ENCODE results near the gene SEL1L.
"Not testable (repeated sequence)": the region's sequence is repeated elsewhere in the genome, so short reads cannot be mapped to it uniquely, and the experiment has no call there.

The SEL1L gene

DNA sequence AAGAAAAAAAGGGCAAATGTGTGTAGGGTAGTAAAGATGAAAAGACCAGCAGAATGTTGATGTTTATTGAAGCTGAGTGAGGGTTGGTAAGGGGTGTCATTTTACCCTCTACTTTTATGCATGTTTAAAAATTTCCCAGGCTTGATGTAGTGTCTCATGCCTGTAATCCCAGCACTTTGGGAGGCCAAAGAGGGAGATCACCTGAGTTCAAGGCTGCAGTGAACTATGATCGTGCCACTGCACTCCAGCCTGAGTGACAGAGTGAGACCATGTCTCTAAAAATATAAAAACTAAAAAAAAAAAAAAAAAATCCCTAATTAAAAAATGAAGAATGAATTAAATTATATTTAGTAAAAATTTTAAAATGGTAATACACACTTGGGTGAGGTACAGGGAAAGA is 8.5 kb downstream of the SEL1L start:
- DNase-seq (ENCODE audit: low spot score) = no peak

DNA sequence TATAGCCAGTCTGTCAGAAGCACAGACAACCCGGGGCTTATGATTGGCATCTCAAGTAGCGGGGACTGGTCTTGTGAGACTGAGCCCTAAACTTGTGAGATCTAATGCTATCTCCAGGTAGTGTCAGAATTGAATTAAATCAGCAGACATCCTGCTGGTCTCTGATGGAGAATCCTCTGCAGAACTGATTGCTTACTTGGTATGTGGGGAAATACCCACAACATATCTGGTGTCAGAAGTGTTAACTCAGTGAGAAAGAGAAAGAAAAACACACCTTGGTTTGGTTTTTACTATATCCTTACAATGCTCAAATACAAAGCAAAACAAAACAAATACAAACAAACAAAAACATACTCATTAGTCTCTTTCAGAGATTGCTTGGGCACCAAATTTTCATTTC is 10.0 kb downstream of the SEL1L start:
- no peak for DNase-seq (ENCODE audit: low spot score)

DNA sequence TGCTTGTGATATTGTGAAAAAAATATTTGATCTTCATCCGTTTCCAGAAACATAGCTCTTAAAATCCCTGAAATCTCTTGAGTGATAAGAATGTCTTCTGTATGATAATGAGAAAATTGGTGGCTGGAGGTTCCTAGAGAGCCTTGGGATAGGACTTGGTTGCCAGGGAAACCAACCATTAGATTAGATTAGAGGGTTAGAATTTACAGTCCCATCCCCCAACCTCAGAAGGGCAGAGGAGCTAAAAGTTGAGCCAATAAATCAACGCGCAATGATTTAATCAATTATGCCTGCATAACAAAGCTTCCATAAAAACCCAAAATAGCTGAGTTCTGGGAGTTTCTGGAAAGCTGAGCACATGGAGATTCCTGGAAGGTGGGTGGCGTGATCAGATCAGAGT is 10.6 kb downstream of the SEL1L start:
- no peak for DNase-seq (ENCODE audit: low spot score)

DNA sequence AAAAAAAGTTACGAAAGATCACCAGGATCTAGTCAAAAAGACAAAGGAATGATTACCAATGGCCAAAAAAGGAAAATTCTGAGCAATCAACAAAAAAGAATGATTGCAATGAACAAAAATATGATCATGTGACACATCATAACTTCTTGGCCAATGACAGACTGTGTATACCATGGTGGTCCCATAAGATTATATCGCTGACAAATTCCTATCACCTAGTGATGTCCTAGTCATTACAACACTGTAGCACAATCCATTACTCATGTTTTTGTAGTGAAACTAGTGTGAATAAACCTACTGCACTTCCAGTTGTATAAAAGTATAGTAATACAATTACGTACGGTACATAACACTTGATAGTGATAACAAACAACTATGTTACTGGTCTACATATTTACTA is 12.3 kb downstream of the SEL1L start:
- no peak for DNase-seq (ENCODE audit: low spot score)

DNA sequence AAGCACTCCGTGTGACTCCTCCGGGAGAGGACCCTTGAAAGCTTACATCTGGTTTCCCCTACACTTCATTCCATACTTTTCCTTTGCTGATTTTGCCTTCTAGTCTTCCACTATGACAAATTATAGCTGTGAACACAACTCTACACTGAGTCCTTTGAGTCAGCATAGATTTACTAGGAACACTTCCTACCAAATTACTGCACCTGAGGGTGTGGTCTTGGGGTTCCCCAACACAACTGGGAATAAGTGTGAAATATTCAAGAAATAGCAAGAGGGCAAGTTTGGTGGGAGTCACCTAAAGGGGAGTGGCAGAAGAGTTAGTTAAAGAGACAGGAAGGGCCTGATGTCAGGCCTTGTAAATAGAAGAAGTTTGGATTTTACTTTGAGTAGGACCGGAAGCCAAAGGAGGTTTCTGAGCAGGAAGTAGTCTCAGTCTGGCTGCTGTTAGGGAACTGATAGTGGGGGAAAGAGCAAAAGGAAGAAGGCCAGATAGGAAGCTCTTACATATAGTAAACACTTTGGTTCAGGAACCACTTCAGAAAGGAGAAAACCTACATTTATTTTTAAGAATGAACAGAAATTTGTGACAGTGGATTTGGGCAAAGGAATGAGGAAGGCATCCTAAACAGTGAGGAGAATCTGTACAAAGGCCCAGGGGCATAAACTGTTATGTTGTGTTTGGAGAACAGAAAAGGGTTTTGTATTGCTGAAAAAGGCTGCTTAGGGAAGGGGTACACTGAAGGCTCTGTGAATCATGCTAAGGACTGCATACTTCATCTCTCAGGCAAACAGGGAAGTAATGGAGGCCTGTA is 14.2 kb downstream of the SEL1L start:
- no peak for DNase-seq (ENCODE audit: low spot score)

DNA sequence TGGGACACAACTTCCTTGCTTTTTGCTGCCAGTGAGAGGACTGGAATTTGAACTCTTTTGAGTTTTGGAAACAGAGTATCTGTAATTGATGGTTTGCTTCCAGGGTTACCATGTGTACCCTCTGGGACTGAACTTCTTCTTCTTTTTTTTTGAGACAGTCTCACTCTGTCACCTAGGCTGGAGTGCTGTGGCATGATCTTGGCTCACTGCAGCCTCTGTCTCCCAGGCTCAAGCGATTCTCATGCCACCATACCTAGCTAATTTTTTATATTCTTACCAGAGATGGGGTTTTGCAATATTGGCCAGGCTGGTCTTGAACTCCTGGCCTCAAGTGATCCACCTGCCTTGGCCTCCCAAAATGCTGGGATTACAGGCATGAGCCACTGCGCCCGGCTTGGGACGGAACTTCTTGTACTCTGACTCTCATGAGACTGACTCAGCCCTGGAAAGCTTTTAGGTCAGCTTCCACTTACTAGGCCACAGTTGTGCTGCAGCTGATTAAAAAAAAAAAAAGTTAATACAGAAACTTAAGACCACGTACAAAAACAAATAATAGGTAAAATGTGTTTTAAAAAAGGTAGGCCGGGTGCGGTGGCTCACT is 15.8 kb downstream of the SEL1L start:
- DNase-seq (ENCODE audit: low spot score) = no peak

DNA sequence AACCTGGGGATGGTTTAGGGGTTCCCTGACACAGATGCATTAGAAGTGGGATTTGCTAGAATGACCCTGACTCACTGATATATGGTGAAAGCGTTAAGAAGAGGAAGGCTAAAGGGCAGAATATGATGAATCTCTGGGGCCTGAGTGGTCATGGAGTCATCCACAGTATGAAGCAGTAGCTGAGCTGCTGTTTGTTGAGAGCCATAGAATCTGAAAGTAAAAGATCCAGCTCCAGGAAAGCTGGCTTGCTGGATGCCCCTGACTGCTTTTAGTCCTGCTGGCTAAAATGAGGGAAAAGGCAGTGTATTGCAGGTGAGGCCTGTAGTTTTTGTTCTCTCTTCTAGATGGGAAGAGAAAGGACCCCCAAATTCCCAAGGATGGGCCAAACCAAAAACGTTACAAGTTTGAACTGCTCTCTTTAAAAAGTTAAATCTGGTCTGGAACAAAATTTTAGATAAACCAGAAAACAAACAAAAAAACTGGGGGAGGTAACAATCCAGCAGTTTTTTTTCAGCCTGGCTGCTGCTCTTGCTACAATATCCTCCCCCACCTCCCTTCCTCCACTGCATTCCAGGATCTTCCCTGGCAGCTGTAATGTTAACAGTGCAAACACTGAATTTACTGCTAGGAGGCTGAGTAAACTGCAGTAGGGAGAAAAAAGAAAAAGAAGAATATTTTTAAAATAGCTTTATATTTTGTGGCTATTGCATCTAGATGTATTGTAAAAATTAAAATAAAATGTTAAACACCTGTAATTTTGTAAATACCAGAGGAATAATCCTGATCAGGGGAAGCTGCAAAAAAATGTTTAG is 16.5 kb downstream of the SEL1L start:
- peak; percentile 40 for DNase-seq (ENCODE audit: low spot score)

DNA sequence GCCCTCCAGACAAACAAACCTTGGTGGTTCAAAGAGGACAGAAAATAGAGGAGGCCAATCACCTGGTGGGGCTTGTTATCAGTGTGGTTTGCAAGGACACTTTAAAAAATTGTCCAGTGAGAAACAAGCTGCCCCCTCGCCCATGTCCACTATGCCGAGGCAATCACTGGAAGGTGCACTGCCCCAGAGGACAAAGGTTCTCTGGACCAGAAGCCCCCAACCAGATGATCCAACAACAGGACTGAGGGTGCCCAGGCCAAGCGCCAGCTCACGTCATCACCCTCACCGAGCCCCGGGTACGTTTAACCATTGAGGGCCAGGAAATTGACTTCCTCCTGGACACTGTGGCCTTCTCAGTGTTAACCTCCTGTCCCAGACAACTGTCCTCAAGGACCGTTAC is 17.7 kb downstream of the SEL1L start:
- not testable (repeated sequence) for DNase-seq (ENCODE audit: low spot score)

DNA sequence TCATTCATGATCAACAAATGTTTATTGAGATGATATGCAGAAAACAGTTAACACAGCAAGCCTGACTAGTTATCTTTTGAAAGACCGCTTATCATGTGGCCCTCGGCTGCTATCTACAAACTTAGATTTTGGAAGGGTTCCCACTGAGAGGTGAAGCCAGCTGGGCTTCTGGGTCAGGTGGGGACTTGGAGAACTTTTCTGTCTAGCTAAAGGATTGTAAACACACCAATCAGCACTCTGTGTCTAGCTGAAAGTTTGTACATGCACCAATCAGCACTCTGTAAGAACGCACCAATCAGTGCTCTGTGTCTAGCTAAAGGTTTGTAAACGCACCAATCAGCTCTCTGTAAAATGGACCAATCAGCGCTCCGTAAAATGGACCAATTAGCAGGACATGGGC is 20.8 kb downstream of the SEL1L start:
- not testable (repeated sequence) for DNase-seq (ENCODE audit: low spot score)

DNA sequence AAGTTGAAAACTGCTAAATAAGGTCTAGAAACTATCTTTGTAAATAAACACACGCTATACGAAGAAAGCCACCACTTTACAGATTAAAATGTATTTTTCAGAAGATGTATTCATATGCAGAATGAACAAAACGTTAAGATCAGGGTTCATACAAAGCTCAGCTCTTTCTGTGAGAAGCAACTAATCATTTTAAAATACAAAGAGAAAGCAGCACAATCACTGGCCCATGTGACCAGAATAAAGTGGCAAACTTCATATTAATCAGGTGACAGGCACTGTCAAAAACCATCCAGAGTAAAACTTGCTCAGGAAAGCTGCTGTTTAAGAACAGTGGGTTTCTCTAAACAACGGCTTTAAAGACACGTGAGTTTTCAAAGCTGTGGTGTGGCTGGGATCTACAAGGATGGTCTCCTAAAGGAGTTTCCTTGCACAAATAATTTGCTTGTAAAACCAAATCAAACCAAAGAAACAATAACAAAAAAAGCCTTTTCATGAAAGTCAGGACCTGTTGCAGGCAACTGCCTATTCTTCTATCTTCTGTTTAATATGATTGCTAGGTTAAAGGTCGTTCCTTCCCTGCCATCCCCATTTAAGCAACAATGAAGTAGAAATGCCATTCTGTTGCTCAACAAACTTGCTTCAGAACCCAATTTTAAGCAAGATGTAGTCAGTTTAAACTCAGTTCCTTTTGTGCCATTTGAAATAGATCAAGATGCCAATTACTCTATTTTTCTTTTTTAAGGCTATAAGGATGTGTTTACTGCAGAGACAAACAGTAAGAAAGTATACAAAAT is 22.3 kb downstream of the SEL1L start:
- DNase-seq (ENCODE audit: low spot score) = no peak

DNA sequence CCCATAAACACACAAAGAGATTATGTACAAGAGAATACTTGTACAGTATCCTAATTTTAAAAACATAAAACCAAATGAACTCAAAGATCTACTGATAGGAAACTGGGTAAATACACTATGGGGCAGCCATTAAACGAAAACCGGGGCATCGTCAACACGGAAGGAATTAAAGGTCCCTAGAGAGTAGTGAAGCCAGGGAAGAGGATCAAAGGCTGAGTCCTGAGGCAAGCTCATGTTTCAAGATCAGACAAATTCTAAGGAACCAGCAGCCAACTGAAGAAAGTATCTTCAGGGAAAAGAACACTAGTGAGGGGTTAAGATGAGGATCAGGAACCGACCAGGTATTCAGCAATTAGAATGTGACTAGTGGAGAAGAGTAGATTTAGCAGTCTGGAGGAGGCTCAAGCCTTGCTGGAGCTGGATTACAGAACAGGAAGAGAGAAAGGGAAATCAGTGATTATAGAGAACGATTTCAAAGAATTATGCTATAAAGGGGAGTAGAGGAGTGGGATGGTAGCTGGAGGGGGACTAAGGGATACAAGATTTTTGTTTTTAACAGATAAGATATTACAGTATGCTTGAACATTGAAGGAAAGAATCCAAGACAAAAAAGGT is 23.7 kb downstream of the SEL1L start:
- DNase-seq (ENCODE audit: low spot score) = no peak

DNA sequence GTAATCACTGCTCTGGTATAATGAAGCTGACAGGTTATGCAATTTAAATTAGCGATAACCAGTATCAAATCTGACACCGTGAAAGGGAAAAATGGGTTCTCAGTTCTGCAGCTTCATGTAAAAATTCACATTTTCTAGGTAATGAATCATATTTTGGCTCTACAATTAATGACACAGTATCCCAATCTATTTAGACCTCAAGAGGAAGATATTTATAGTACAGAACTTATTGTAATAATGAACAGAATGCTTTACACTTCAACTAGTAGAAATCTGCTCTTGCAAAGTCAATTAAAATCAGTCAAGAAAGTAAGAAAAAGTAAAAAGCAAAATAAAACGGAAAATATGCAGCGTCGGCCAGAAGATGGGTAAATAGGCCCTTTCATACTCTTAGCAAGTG is 24.3 kb downstream of the SEL1L start:
- no peak for DNase-seq (ENCODE audit: low spot score)

DNA sequence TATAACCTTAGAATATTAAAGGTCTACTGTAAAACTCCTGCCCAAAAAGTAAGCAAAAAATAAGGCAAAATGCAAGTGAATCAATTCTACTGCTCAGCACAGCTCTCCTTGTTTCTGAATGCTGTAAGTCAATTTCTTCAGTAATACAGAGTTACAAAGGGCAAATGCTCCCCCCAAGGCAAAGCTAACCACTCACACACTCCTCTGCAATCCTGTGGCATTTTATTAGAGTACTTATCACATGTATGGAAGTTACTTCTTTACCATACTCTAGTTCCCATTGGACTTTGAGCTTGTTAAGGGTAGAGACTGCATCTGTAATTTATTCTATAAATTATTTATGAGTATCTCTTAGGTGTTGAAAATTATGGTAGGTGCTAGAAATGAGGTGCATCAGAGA is 27.2 kb downstream of the SEL1L start:
- no peak for DNase-seq (ENCODE audit: low spot score)

DNA sequence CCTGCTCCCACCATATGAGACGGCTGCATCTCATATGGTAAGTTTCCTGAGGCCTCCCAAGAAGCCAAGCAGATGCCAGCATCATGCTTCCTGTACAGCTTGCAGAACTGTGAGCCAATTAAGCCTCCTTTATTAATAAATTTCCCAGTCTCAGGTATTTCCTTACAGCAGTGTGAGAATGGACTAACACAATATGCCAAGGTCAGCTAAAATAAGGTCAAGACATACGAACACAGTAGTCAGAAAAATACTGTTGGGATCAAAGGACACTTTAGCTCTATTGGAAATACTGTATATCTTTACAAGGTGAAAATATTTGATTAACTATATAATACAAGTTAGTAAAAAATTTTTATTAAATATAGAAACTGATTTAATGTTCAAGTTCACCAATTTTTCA is 28.8 kb downstream of the SEL1L start:
- DNase-seq (ENCODE audit: low spot score) = no peak

DNA sequence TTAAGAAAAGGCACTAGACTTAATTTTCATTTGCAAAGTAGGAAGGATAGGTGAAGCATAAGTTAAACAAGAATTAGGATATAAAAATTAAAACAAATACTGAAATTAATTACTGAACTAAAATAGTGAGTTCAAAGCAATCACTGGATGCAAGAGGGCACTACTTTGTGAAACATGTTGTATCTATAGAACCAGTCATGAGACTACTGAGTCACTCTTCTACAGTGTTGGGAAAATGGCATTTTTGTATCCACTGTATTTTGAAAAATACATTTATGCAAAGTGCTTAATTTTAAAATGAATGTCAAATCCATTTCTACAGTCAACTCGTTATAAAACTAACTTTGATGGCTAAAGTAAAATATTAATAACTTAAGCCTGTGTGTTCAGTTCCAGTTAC is 47.9 kb downstream of the SEL1L start:
- DNase-seq (ENCODE audit: low spot score) = no peak

DNA sequence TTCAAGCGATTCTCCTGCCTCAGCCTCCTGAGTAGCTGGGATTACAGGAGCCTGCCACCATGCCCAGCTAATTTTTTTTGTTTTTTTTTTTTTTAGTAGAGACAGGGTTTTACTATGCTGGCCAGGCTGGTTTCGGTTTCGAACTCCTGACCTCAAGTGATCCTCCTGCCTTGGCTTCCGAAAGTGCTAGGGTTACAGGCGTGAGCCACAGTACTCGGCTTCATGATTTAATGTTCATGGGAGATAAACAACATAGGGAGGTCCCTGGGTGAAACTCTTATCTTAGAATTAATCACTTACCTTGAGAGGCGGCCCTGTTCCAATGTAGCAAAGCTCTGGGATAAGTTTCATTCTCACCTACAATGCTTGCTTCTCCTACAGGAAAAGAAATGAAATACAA is 48.3 kb downstream of the SEL1L start:
- no peak for DNase-seq (ENCODE audit: low spot score)

DNA sequence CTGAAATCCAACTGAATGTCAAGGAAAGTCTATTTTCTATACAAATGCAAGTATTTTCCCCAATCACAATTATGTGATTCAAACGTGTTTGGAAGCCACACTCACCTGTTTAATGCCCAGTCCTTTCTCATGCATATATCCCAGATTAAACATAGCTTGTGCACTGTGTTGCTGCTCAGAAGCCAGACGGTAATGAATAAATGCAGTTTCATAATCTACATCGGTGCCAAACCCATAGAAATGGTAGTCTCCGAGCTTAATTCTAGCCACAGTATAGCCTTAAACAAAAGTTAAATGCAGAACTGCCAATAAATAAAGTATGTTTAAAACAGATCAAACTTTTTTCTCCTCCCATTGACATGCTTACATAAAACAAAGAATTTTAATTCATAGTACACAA is 49.5 kb downstream of the SEL1L start:
- no peak for DNase-seq (ENCODE audit: low spot score)

DNA sequence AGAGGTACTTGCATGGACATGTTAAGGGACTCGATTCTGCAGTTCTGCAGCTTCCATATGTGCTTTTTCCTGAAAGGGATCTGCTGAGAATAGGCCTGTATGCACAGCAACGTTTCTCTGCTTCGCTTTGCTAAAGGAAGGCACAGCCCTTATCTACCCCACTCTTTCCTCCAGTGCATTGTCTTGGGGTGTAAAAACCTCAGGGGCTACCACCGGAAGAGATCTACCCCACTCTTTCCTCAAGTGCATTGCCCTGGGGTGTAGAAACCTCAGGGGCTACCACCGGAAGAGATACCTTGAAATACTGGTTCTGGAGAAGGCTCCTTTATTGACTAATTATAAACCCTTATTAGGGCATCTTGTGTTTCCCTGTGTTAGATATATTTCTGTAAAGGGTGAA is 52.9 kb downstream of the SEL1L start:
- no peak for DNase-seq (ENCODE audit: low spot score)

DNA sequence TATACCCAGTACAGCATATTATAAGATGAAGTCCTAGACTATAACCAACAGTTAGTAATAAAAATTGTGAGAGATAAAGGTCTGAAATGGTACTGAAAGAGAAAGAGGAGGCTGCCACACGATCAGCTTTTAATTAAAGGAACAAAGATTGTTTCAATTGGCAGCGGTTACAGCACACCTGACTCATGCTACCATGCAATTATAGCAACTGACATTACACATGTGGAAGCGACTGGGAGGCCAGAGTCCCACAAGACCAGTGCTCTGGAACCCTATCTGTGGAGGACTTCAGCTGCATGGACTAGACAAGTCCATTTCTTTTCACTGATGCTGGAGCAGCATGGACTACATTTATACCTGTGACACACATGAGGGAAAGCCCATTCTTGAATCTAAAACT is 55.2 kb downstream of the SEL1L start:
- no peak for DNase-seq (ENCODE audit: low spot score)

DNA sequence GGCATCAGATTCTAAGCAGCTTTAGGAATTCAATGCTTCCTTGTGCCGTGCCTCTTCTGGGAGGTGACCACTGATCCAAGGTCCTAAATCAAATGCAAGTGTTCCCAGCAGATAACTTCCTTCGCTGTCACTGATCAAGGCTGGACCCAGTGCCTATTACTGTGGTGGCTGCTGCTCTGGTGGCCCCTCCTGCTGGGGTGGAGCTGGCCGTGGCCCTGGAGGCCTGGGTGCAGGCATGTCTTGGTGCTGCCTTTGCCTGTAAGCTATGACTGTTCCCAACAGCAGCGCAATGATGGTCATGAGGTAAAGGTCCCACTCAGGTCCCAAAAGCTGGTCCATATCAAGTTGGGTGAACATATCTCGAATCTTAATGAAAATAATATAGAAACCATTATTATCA is 56.8 kb downstream of the SEL1L start:
- DNase-seq (ENCODE audit: low spot score) = no peak

DNA sequence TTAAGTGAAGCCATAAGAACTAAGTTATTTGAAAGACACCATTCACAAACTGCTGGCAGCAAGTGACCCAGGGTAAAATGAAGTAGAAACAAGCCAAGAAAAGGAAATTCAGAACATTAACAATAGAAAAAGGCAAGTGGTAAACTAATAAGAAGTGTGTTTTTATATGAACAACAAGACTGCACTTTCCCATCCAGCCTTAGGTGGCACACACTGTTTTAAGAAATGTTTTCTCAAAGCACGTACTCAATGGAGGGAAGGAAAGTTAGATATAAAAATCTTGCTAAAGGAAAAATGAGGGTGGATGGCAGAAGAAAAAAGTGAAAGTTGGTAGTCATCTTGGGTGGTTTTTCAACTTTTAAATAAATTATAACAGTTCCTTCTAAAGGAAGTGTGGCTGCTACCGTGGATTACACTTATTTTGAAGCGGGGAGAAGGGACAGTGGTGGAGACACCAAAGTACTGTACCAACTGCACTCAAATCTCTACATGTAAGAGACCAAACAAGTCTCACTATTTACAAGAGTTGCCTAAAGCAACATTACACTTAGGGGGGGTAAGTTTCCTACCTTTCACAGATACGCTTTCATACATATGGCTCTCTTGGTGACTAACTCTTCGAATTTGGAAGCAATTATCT is 58.8 kb downstream of the SEL1L start:
- DNase-seq (ENCODE audit: low spot score) = no peak

DNA sequence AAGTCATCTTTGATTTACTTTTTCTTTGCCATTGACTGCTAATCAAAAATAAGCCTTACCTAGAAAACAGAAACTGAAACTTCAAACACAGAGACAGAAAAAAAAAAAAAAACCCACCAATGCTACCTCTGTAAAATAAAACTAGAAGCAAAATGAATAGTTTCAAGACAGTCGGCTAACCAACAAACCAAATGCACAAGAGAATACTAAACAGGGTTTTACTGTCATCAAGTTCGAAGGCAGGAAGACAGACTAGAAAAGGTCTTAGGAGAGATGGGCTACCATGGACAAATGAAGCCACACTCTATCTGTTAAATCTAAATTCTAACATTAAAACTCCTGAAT is 59.5 kb downstream of the SEL1L start:
- no peak for DNase-seq (ENCODE audit: low spot score)

Data from HuH-7 (cell line).